Measurements from ENCODE around the gene PXDN. TPM values are rescaled to one million over a fixed set of nuclear protein-coding genes. Genes with fewer than 3 reads are reported as not detected.

Gene PXDN
- total RNA-seq, 1 donor from 2014 or later = 2.5 TPM

DNA sequence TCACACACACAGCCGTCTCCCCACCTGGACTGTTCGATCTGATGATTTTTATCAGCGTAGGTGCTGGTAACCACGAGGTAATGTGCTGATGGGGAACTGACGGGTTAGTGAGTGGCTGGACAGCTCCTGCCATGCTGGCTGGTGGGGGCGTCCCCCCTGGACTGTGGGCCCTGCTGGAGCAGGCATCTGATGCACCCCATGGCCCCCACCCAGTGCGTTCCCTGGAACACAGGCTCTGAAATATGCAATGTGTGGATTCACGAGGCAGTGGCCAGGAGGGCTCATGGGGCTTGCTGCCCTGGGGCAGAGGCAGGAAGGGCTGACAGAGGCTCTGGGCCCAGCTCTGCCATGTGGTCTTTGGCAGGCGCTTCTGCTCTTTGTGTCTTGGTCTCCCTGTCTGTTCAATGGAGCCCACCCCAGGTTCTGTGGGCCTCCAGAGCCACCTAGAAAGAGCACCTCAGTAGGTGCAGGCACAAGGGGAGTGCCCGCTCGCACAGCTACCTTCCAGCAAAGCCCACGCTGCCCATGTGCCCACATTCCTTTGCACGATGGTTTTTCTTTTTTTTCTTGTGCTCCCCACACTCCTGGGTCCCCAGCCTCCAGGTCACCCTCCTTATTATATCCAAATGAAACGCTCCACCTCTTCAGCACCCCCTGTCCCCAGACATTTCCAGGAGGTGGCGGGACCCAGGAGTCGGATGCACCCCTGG is 10.3 kb upstream of the PXDN start:
- intact Hi-C loops (cut with micrococcal nuclease) = no loop called here

DNA sequence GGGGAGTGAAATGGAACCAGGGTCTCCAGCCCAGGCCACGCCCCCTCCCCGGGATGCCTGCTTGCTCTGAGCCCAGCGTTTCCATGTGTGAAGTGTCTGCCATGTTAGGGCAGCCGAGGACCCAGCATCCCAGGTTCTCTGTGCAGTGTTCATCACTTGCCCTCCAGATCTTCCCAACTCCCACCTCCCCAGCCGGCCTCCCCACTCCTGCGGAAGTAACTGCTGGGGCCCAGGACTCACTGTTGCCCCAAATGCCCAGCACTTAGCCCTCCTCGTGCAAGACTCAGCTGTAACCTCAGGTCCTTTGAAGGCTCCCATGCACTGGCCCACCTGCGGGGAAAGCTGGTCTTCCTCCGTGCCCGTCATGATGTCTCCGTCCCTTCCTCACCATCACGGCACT is 9.7 kb upstream of the PXDN start:
- intact Hi-C loops (cut with micrococcal nuclease) = no loop called here

DNA sequence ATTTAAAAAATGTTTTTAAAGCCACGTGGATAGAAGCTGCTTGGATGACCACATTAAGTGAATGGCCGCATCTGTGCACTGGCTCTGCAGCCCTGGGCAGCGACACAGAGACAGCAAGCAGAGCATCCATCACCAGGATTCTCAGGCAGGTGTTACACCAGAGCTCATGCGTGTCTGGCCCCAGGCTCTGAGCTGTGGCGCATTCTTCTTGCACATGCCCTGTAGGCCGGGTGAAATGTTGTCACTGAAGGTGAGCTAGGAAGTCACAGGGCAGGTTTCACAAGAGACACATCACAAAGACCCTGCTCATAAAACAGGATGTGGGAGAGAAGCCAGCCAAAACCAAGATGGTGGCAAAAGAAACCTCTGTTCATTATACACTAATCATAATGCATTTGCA is 8.4 kb upstream of the PXDN start:
- intact Hi-C loops (cut with micrococcal nuclease) = no loop called here

DNA sequence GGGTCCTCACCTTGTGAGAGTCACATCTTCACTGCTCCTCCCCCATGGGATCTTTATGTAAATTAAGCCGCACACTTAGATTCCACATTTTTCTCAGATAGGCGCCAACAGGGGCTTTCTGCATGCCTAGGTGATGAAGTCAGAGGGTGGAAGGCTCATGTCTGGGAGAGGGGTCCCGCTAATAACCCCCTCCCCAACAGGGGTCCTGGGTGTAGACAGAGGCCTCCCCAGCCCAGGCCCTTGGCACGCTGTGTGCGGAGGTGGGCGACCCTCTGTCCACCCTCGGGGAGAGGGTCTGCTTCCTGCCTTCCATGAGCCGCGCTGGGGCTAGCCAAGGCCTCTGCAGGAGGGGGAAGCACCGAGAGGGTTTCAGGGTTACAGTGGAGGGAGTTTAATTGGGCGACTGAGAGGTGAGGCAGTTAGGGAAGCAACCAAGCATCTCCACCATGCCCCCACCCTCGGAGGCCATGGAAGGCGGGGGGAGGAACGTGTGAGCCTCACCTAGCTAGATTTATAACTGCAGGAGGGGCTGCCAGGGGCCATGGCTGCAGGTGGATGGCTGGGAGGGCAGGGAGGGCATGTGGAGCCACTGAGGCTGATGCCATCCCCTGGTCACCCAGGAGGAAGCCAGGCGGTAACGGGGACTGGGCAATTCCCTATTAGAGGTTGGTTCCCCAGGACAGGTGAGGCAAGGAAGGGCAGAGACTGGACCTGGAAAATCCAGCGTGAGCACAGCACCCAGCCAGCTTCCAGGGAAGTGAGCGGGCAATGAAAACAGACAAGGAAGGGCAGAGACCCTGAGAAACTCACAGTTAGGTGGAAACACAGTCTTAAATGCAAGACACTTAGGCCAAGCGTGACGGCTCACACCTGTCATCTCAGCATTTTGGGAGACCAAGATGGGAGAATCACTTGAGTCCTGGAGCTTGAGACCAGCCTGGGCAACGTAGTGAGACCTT is 7.7 kb upstream of the PXDN start:
- intact Hi-C loops (cut with micrococcal nuclease) = no loop called here

DNA sequence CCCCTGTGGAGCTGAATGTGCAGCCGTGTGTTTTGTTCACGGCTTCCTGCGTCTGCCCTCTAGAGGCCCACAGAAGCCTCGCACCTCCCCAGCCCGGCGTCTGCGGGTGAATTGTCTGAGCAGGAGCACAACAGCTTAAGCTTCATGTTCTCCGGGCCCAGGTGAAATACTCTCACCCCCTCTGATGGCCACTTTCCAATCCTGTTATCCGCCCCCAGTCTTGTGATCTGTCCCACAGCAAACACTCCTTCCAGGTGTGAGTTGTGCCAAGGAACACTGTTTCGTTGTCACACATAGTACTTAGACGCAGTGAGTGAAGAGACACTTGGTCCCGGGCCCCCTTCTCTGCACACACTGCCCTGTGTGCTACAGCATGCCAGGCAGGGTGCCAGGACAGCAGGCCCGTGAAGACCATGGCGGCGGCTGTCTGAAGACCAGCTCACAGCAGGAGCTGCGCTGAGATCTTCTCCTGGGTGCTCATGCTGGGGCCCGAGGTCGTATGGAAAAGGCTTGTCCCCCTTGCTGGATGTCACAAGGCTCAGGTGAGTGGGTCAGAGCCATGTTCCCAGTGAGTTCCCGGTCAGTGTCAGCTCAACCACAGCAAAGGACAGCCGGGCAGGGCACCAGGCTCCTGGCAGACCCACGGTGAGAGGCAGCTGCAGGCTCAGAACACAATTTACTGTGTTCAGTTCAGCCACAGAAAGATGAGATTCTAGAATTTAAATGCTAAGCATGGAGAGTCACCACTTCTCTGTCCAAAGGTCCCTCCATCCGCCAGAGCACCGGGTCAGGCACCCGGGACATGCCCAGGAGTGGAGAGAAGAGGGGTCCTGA is 6.8 kb upstream of the PXDN start:
- intact Hi-C loops (cut with micrococcal nuclease) = no loop called here

DNA sequence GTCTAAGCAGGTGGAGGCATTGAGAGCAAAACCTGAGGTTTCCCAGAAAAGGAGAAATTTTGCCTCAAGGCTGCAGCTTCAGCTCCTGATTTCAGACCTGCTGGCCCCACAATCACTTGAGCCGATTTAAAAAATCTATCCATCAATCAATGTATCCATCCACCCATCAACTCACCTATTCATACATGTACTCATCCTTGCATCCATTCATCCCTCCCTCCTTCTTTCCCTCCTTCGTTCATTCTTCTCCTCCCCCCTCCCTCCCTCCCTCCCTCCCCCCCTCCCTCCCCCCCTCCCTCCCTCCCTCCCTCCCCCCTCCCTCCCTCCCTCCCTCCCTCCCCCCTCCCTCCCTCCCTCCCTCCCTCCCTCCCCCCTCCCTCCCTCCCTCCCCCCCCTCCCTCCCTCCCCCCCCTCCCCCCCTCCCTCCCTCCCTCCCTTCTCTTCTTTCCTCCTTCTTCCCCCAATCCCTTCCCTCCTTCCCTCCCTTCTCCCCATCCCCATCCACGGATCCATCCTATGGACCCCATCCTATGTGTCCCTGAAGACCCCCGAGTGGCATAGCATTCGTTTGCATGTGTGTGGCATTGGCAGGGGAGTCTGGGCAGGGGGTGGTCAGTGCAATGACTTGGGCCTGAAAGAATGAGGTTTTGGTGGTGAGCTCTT is 6.1 kb upstream of the PXDN start:
- intact Hi-C loops (cut with micrococcal nuclease) = no loop called here

DNA sequence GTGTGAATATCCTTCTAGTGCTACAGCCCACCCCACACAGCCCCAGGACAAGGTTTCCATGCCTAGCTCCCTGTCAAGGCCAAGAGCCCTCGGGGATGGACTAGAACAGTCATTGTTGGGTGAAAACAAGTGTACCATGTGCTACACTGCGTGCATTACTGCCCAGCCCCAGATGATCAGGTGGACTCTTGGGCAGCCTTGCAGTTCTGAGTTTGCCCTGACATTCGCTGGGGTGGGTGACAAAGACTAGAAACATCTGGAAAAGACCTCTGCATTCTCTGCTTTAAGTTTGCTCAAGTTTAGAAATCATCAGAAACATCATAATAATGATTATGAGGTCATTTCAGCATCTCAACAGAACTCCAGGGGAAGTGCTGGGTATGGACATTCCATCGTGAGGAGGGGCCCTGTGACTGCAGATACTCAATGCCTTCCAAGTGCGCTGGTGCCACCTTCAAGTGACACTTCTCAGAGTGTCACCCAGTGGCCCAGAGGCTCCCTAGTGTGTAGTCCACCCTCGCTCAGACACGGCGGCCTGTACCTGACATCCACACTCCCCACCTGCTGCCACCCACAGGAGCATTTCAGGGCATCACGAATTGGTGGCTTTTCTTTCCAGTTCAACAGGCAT is 5.3 kb upstream of the PXDN start:
- intact Hi-C loops (cut with micrococcal nuclease) = no loop called here

DNA sequence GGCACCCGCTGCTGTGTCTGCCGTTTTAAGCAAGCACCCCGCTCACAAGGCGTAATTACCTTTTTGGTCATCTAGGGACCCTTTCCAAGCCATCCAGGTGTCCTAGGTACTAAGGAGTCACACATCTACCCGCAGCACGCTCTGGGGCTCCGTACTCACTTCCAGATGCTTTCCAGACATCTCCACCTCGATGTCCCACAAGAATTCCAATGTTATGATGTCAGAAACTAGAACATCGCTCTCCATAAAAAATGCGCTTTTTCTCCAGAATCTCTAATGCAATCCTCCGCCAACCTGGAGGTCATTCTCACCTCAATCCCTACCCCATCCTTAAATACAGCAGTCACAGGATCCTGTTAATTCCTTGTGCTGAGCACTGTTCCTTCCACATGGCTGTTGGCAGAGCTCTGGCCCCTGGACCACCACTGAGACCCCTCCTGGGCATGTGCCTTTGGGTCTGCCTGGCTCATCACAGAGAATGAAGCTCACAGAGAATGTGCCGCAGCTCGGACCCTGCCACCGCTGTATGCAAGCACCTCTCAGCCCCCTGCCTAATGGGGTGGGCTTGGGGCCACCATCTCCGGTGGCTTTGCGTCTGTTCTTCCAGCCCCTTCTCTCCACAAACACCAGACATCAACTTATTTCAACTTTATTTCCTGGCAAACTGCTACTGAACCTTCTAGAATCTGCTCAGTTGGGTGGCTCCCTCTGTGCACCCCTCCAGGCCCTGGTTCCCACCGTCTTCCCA is 4.6 kb upstream of the PXDN start:
- intact Hi-C loops (cut with micrococcal nuclease) = no loop called here

DNA sequence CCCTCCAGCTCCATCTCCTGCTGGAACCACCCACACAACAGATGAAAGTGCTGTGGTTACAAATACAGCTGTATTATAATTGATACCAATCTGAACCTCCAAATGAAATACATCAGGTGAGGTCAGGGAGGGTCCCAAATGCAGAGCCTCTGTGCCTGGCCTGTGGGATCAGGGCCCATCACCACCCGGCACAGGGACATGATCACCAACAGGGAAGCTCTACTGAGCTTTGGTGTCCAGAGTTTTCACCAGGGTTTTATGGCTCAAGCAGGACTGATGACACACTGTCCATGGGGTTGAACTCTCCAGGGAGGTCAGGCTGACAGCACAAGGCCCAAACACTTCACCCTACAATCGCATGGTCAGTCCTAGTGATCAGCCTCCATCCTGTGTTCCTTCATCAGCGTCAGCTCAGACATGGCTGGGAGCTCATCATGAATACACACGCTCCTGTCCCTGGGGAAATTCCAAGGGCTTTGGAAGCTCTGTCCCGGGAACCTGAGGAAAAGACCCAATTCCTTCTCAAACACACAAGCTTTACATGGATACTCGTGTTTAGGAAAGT is 3.9 kb upstream of the PXDN start:
- intact Hi-C loops (cut with micrococcal nuclease) = no loop called here

DNA sequence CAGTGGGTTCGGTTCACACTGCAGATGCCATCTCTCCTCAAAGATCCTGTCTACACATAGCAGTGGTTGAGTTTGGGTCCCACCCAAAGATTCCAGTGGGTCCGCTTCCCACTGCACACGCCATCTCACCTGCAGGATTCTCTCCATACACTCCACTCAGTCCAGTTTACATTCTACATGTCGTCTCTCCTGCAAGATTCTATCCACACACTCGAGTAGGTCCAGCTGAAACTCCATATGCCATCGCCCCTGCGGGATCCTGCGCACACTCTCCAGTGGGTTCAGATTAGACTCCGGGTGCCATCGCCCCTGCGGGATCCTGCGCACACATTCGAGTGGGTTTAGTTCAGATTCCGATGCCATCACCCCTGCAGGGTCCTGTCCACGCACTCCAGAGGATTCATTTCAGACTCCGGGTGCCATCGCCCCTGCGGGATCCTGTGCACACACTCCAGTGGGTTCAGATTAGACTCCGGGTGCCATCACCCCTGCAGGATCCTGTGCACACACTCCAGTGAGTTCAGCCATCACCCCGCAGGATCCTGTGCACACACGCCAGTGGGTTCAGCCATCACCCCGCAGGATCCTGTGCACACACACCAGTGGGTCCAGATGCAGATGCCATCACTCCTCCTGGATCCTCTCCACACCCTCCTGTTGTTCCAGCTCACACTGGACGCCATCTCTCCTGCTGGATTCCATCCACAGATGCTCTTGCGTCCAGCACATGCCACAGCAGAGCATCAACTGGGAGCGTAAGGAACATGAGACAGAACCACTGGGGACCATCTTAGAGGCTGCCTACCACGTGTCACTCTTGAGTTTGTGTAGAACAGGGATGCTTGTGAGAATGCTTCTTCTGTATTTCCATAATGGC is 3.0 kb upstream of the PXDN start:
- intact Hi-C loops (cut with micrococcal nuclease) = no loop called here

DNA sequence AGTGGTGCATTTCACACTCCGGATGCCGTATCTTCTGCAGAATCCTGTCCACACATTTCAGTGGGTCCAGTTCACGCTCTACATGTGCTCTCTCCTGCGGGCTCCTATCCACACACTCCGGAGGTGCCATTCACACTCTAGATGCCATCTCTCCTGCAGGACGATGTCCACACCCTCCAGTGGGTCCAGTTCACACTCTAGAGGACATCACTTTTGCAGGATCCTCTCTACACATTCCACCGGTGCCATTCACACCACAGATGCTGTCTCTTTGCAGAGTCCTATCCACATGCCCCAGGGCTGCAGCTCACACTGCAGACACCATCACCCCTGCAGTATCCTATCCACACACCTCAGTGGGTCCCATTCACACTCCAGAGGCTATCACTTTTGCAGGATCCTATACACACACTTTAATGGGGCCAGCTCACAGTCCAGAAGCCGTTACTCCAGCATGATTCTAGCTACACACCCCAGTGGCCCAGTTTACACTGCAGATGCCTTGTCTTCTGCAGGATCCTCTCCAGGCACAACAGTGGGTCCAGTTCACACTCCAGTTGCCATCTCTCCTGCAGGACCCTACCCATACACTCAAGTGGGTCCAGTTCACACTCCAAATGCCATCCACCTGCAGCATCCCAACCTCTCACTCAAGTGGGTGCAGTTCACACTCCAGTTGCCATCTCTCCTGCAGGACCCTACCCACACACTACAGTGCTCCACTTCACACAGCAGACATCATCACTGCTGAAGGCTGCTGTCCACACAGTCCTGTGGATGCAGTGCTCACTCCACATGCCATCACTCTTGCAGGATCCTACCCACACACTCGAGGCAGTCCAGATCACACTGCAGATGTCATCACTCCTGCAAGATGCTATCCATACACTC is 2.1 kb upstream of the PXDN start:
- intact Hi-C loops (cut with micrococcal nuclease) = no loop called here

DNA sequence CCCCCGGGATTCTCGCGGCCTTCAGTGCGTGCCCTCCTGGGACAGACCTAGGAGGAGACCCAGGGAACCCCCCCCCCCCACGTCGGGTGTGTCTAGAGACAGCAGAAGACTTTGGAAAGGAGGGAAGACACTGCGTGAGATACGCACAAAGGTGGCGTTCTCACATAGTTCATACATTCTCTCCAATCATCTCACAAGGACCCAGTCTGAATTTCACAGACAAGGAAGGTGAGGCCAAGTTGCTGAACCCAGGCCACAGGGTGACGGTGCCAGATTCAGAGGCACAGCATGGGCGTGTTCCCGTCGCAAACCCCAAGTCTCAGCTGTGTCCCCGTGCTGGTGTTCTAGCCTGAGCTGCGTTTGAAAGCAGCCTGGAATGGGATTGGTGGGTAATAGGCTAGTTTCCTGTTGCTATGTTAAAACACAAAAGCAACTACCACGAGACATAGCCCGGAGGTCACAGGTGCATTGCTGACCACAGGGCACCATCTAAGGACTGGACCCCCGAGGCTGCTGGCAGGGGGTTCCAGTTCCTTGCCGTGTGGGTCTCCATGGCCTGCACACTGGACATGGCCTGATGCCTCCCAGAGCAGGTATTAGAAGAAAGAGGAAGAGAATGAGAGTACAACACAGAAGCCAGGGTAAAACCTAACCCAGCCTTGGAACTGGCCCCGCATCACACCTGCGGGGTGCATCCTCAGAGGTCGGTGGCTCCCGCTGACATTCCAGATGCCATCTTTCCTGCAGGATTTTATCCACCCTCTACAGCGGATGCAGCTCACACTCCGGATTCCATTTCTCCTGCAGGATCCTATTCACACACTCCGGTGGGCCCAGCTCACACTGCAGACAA is 1.1 kb upstream of the PXDN start:
- intact Hi-C loops (cut with micrococcal nuclease) = no loop called here

DNA sequence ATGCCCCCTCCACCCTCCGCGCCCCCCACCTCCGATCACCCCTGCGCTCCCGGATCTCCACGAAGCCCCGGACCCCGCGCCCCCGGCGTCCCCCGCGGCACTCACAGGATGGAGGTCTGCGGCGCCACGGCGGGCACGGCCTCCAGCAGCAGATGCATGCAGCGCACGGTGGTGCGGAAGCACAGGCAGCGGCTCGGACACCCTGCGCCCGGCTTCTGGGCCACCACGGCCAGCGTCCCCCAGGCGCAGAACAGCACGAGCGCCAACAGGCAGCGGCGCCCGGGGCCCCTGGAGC is 217 bp downstream of the PXDN start:
- intact Hi-C loops (cut with micrococcal nuclease) = no loop called here

DNA sequence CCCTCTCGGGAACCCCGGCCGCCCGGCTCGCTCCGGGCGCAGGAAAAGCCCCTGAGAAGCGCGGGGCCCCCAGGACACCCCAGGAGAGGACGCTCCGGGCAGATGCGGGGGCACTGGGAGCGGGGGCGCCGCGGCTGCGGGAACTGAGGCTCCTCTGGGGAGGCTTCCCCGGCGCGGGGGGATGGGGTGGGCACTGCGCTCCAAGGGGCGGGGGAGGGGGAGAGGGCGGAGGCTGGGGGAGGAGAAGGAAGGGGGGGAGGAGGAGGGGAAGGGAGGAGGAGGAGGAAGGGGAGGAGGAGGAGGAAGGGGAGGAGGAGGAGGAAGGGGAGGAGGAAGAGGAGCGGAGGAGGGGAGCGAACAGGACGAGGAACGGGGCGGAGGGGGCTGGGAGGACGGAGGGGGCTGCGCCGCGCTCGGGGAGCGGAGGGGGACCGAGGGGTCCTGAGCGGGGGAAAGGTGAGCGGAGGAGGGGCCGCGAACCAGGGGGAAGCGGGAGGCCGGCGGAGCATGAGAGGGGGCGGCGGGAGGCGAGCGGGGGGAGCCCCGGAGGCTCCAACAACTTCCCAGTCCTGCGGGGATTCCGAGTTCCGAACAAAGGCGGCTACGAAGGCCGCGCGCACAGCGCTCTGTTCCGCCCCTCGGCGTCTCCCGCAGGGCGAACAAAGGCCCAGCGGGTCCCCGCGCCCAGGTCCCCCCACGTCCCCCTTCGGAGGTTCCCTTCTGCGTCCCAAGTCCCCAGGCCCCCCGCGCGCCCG is 742 bp downstream of the PXDN start:
- intact Hi-C loops (cut with micrococcal nuclease) = no loop called here

DNA sequence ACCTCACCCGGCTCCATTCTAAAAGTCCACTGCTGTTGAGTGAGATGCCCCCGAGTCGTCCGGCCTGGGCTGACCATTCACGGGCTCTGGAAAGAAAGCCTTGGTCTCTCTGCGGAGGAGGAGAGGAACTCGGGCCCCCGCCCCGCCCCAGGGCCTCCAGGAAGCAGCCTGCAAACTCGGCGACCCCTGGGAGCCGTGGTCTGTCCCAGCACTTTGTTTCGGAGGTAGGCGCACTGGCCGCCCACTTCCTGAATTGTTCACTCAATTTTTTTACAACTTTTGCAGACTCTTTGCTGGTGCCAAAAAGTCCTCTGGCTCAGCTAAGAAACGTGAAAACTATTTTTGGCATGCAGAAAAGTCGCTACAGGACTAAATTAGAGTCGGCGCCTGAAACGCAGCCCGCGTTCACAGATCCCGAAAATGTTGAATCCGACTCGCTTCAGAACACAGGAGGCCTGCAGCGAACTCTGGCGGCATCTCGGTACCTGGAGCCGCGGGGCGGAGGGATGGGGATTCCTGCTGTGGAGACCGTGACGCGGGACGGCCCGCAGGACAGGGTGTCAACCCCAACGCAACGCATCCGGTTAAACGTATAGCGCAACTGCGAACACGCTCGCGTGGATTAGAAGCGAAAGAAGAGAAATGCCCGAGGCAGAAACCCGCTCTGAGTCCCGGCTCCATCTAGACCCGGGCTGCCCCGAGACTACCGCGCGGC is 1.5 kb downstream of the PXDN start:
- intact Hi-C loops (cut with micrococcal nuclease) = no loop called here

DNA sequence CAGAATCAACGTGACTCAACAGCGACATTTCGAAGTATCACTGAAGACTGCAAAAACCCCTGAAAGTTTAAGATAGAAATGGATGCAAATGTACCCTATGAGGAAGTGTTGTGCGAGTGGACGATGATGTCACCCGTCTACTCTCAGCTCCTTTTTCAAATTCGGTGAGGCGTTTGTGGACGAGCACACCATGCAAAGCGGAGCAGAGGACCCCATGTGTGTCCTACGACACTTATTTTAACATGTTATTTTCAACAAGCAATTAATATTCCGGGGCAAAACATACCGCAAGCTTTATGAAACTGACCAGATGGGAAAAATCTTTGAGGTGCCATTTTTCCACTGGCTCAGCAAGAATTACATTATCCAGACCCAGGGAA is 2.0 kb downstream of the PXDN start:
- intact Hi-C loops (cut with micrococcal nuclease) = no loop called here

Data from T-helper 1 cell treated with Interleukin-12 subunit alpha and Interleukin-12 subunit beta and Interleukin-4 antibody, amounts not matched to agents 30 ng/mL and 1 ng/mL, for 36 hours (primary cell).